Breast epithelium (tissue), 3 donors: Measurements from ENCODE around the gene OR14I1.

ENCODE experiments used
- CTCF ChIP-seq, 3 donors: fragments of 450-650 bp; IDR thresholded peaks; one replicate each; pipeline ENCODE4 v1.5.1; 2016 to 2017; ENCODE audit warnings: antibody characterized with exemption in 3 of 3, mild to moderate bottlenecking in 3 of 3, moderate library complexity in 3 of 3
- POLR2A ChIP-seq: fragments of 450-650 bp; IDR thresholded peaks from one replicate; pipeline ENCODE4 v1.6.1; 2016; ENCODE audit warnings: antibody characterized with exemption, mild to moderate bottlenecking, moderate library complexity
- POLR2AphosphoS5 ChIP-seq, 3 donors: sonication (generic); formaldehyde crosslinking; IDR thresholded peaks; one replicate each; pipeline ENCODE4 v1.6.1; 2017; ENCODE audit warnings: antibody characterized with exemption in 3 of 3

DNA sequence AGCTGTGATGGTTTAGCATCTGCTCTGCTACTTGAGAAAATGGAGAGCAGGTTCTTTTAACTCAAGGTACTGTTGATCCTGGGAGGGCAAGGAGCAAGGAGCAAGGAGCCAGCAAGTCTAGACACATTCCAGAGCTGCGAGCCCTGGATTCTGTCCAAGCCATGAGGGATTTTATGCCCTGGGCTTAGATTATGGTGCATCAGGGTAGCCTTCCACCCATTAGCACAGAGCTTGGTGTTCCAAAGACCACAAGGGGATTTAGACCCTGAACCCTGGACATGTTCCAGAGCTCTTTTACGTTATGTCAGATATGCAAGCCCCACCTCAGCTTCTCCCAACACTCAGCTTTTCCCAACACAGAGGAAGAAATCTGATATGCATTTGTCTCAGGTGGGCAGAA lies 2.0 kb upstream of the OR14I1 start:
- TF ChIP-seq POLR2A (no peak), CTCF (IDR thresholded peaks at IDR 0.05) (no peak), POLR2AphosphoS5 (IDR thresholded peaks at IDR 0.05) (no peak)
